Calu3 (cell line): ENCODE measurements around the gene DIP2A. TPM values are rescaled to one million over a fixed set of nuclear protein-coding genes. Genes with fewer than 3 reads are reported as not detected.
"Not testable (repeated sequence)": the region's sequence is repeated elsewhere in the genome, so short reads cannot be mapped to it uniquely, and the experiment has no call there.

Experiments
- BruUV-seq: library from RNA; stranded (reverse); fragments of 400-500 nt; replicated peaks from 2 replicates; lab custom pipeline; 2021; lab: Mats Ljungman, UMichigan
- CTCF ChIA-PET: fragments of 300-600 bp; sonication (Branson Sonifier 250); formaldehyde crosslinking; loops from one replicate; lab custom pipeline; 2022; ENCODE audit warnings: antibody characterized with exemption; lab: Charles Lee
- DNase-seq: peaks from one replicate; pipeline ENCODE4 v3.0.0; 2022
- H3K27ac Mint-ChIP-seq: one replicate; pipeline ENCODE4 v1.8.0; 2022; ENCODE audit warnings: mixed read lengths; ENCODE audit not compliant: unreplicated experiment
- H3K27me3 Mint-ChIP-seq: one replicate; pipeline ENCODE4 v1.8.0; 2022; ENCODE audit warnings: mixed read lengths; ENCODE audit not compliant: unreplicated experiment
- H3K36me3 Mint-ChIP-seq: one replicate; pipeline ENCODE4 v1.8.0; 2022; ENCODE audit warnings: mild to moderate bottlenecking, moderate library complexity, mixed read lengths; ENCODE audit not compliant: insufficient read depth, unreplicated experiment
- H3K4me1 Mint-ChIP-seq: one replicate; pipeline ENCODE4 v1.8.0; 2022; ENCODE audit warnings: mild to moderate bottlenecking, low read depth, mixed read lengths; ENCODE audit not compliant: unreplicated experiment
- H3K4me3 Mint-ChIP-seq: one replicate; pipeline ENCODE4 v1.8.0; 2022; ENCODE audit warnings: mild to moderate bottlenecking, low read depth, moderate library complexity, mixed read lengths; ENCODE audit not compliant: unreplicated experiment
- H3K9me3 Mint-ChIP-seq: one replicate; pipeline ENCODE4 v1.8.0; 2022; ENCODE audit warnings: low read depth, mixed read lengths; ENCODE audit not compliant: unreplicated experiment
- intact Hi-C: fragments of 100-400 bp; cut with micrococcal nuclease; formaldehyde crosslinking; loops from one replicate; pipeline ENCODE4 v1.10.0; 2022; ENCODE audit not compliant: unreplicated experiment
- total RNA-seq: library from RNA; stranded (reverse); gene quantifications from 2 replicates; pipeline ENCODE4 v1.2.3, GENCODE V29; 2022
- TF ChIP-seq, protein P1 (sequence below): fragments of 200-600 bp; IDR thresholded peaks from one replicate; pipeline ENCODE4 v1.8.0; 2022; ENCODE audit warnings: antibody characterized with exemption; ENCODE audit not compliant: unreplicated experiment

Gene DIP2A
- total RNA-seq, 1 experiment from 2014 or later = 29.3 TPM

GRCh38 chr21:46429754-46430681 is 28.7 kb upstream of the DIP2A start:
- BruUV-seq = no TSS peak
- intact Hi-C loops = no loop called here
- H3K27ac Mint-ChIP-seq = no peak overlapping the region
- TF ChIP-seq, protein P1, sequence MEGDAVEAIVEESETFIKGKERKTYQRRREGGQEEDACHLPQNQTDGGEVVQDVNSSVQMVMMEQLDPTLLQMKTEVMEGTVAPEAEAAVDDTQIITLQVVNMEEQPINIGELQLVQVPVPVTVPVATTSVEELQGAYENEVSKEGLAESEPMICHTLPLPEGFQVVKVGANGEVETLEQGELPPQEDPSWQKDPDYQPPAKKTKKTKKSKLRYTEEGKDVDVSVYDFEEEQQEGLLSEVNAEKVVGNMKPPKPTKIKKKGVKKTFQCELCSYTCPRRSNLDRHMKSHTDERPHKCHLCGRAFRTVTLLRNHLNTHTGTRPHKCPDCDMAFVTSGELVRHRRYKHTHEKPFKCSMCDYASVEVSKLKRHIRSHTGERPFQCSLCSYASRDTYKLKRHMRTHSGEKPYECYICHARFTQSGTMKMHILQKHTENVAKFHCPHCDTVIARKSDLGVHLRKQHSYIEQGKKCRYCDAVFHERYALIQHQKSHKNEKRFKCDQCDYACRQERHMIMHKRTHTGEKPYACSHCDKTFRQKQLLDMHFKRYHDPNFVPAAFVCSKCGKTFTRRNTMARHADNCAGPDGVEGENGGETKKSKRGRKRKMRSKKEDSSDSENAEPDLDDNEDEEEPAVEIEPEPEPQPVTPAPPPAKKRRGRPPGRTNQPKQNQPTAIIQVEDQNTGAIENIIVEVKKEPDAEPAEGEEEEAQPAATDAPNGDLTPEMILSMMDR = no peak
- H3K36me3 Mint-ChIP-seq = peaks cover 22% of the 10 kb centered on the region
- CTCF ChIA-PET = no interaction called here
- H3K4me1 Mint-ChIP-seq = no peaks in the 10 kb centered on the region
- H3K4me3 Mint-ChIP-seq = no peak overlapping the region
- no peak for DNase-seq
- H3K9me3 Mint-ChIP-seq = no peaks in the 10 kb centered on the region
- H3K27me3 Mint-ChIP-seq = no peaks in the 10 kb centered on the region

GRCh38 chr21:46431448-46431847 is 27.2 kb upstream of the DIP2A start:
- H3K9me3 Mint-ChIP-seq = no peaks in the 10 kb centered on the region
- H3K36me3 Mint-ChIP-seq = peaks cover 19% of the 10 kb centered on the region
- TF ChIP-seq, protein P1 = no peak
- no peaks in the 10 kb centered on the region for H3K27me3 Mint-ChIP-seq
- H3K27ac Mint-ChIP-seq = peak overlapping the region; percentile 36
- H3K4me3 Mint-ChIP-seq = no peak overlapping the region
- CTCF ChIA-PET = no interaction called here
- no peak for DNase-seq
- BruUV-seq = no TSS peak
- no peaks in the 10 kb centered on the region for H3K4me1 Mint-ChIP-seq
- intact Hi-C loops = no loop called here

- TF ChIP-seq, protein P1 = no peak
- Mint-ChIP-seq H3K27ac (peak overlapping the region; percentile 36), H3K36me3 (peaks cover 19% of the 10 kb centered on the region), H3K4me3 (no peak overlapping the region), H3K4me1 (no peaks in the 10 kb centered on the region), H3K27me3 (no peaks in the 10 kb centered on the region), H3K9me3 (no peaks in the 10 kb centered on the region)
- CTCF ChIA-PET = no interaction called here
- intact Hi-C loops = no loop called here
- DNase-seq = no peak
- no TSS peak for BruUV-seq
Observed at GRCh38 chr21:46431884-46432488, 26.7 kb upstream of the DIP2A start.

DNA sequence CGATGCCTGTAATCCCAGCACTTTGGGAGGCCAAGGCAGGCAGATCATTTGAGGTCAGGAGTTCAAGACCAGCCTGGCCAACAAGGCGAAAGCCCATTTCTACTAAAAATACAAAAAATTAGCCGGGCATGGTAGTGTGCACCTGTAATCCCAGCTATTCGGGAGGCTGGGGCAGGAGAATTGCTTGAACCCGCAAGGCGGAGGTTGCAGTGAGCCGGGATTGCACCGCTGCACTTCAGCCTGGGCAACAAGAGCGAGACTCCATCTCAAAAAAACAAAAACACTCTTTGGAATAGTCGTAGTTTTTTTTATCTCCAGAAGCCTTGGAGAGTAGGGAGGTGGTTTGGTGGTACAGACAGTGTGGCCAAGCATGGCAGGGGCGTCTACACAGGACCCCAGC is 25.6 kb upstream of the DIP2A start:
- H3K9me3 Mint-ChIP-seq, BruUV-seq, CTCF ChIA-PET, intact Hi-C loops, DNase-seq, H3K4me3 Mint-ChIP-seq, H3K4me1 Mint-ChIP-seq, H3K27ac Mint-ChIP-seq, H3K27me3 Mint-ChIP-seq: not testable (repeated sequence)
- H3K36me3 Mint-ChIP-seq = peaks cover 24% of the 10 kb centered on the region
